Dermis microvascular lymphatic vessel endothelial cell (primary cell): ENCODE results near the gene ZNF683. TPM values are rescaled to one million over a fixed set of nuclear protein-coding genes. Genes with fewer than 3 reads are reported as not detected.

Source experiments
- DNase-seq, 2 donors: peaks; one replicate each; pipeline versions ENCODE4 v3.0.0 to v3.0.0-alpha.2; 2010; ENCODE audit warnings: low read depth in 2 of 2
- total RNA-seq: library from RNA; depleted of rRNA; stranded (reverse); fragments of >200 nt; gene quantifications from 2 replicates; pipeline ENCODE4 v1.2.1, GENCODE V29; 2014

The ZNF683 gene
- total RNA-seq, 1 donor from 2014 or later = not detected

DNA sequence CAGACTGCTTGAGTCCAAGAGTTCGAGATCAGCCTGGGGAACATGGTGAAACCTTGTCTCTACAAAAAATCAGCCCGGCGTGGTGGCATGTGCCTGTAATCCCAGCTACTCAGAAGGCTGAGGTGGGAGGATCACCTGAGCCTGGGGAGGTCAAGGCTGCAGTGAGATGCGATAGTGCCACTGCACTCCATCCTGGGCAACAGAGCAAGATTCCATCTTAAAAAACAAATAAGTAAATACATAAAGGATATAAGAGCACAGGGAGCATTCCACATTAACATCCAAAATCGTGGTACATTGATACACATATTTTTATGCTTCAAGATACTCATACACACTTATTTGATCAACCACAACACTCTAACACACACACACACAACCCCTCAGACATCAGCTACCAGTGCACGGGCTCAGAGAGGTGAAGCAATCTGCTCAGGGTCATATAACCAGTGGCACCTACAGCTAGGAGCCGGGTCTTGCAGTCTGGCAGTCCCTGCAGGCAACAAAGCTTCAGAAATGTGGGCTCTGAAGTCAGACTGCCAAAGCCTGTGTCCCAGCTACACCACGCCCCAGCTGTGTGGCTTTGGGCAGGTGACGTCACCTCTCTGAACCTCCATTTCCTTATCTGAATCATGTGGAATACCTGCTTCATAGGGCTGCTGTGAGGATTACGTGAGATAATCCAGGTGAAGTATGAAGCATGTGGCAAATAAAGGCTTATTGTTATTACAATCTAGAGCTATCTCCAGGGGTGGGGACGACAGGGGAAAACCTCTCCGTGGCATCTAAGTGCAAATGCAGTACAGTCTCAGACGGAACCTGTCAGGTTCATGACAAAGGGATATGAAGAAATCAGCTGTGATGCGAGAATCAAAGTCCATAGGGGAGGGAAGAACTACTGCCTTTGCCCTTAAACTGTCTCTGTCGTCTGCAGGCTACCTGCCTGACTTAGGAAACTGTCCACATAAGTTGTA, 13.9 kb downstream of the ZNF683 start:
- DNase-seq = no peak

DNA sequence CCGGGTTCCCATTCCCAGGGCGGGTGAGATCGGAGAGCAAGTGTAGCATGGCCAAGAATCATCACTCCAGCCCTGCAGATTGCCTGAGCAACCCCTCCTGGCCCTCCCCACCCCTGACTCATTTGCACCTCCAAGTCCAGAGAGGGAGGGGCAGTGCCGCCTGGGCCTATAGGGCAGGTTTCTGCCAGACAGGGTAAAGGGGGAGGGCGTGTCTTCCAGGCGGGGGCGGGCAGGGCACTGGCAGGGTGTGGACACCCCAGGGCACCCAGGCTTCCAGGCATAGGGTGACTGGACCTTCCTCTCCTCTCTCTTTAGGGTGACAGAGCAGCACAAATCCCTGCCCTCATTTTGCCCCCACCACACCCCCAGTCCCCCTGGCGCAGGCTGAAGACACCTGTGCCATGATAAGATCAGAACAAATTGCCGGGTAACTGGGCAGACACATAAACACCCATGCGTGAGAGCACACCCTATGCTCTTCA, 15.4 kb downstream of the ZNF683 start:
- DNase-seq = no peak

DNA sequence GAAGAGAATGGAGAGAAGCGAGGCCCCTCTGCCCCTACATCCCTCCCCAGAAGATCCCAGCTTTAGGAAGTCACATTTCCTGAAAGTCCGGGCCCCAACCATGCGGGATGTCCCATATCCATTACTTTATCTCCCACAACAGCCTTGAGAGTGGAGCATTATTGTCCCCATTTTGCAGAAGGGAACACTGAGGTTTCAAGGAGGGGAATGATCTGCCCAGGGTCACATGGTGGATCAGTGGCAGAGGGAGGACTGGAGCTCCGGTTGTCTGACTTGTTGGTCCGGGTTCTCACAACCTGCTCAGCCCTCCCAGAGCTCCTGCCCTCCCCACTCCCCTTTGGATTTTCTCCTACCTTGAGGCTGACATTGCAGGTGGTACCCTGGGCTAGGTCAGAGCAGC, 16.4 kb downstream of the ZNF683 start:
- DNase-seq = no peak

DNA sequence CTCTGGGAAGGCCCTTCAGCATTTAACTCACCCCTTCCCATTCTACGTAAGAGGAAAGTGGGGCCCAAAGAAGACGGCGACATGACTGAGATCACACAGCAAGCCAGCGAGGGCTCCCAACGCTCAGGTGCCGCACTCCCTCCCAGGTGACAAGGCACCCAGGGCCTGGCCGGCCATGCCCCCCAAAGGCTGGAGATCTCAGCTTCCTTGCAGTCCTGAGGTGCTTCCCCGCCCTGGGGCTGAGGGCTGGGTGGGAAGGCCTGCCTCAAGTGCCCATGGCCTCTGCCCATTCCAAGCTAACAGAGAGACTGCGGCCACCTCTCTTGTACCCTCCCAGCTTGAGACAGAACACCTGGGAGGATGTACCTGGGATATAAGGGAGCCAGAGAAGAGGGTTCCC, 17.6 kb downstream of the ZNF683 start:
- no peak for DNase-seq

DNA sequence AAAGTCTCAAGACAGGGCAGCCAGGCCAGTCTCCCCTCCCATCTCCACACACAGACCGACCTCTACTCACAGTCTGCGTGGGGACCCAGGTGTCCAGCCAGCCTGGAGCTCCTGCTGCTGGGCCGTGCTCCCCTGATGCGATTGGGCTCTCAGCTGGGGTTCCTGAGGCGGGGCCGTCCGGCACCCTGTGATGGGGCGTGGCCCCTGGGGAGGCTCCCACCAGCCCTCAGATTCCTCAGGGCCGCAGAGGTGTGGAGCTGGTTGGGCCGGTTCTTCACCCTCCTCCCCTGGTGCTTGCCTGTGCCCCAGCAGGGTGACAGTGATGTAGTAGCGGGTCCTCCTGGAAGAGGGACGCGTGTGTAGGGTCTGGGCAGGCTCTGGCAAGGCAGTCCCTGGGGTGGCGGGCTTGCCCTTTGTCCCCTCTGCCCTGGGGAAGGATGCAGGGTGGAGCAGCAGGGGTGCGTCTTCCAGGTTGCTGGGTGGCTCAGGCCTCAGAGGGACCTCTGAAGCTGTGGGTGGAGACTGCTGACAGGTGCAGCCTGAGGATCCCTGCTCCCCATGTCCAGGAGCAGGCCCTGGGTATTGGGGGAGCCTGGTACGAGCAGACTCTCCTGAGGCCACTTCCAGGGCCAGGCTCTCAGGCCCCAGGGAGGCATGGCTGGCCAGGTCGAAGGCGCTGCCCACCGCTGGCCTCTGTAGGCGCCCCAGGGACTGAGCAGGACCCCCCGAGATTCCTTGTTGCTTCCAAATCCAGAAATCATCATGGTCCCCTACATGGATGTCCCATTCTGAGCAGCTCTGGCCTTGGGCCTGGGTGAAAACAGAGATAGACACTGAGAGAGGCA, 18.4 kb downstream of the ZNF683 start, which contains the start of gene CRYBG2:
Gene CRYBG2, minus strand, starts transcription at position 155 of the 845 bp plus-strand sequence. CDS start 7,473 bp downstream, outside the sequence.
- no peak for DNase-seq

DNA sequence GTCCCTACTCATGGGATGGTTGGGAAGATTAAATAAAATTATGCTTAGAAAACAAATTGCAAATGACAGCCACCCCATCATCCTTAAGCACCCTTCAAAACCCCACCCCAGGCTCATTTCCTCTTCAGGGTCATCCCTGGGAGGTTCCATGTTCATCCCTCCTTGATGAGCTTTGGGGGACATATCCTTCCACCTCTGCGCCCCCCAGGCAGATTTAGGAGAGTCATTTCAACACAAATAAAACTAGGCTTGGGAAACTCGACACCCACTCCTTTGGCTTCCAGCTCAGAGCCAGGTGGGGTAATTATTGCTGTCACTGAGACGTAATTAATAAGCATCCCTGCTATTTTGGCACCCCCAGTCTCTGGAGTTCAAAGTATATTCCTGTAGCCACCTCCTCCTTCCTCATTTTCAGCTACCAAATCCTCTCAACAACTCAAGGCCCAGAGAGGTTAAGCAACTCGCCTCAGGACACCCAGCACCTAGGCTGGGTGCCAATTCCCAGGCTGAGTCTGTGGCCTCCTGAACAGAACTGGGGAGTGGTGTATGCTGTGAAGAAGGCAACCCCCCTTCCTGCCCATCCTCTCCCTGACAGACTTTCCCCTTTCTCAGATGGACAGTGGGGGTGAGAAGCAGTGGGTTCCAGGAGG, 19.2 kb downstream of the ZNF683 start:
- DNase-seq = no peak

DNA sequence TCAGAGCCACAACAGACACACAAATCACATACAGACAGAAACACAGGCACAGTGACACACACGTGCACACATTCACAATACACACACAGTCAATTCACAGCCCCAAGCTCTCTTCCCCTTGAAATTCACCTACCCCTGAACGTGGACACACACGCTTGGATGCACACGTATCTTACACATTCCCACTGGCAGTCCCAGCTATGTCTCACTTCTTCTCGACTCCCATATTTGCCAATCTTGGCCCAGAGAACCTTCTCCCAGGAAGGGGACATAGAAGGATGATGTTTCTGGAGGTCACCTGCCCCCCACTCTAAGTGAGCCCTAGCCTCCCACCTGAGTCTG, 20.2 kb downstream of the ZNF683 start:
- DNase-seq = no peak

DNA sequence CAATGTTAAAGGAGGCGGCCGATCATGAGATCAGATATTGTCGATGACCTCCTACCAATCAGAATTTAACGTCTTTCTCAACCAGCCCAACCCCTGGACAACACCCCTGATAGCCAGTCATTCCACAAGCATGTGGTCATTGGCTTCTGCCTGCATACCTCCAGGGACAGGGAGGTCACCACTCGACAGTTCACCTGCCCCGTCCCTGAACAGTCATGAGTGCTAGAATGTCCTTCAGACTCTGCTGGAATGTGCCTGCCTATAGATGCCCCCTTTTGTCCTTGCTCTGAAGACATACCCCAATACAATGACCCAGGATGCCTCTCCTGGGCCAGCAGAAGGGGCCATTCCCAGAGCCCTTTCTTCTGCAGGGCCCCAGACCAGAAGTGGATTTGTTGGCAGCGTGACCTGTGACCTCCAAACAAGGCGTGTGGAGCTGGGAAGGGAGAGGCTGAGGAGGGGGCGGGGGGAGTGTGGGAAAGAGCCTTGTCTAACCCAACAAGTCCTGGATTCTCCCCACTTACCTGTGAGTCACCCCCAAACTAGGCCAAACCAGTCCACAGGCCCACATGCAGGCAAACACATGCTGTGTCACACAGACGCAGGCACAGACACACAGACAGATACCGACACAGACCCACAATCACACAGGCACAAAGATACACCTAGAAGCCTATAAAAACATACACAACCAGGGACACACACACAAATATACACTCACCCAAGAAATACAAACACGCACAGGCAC, 20.8 kb downstream of the ZNF683 start:
- peak in 1 of 2 donors; percentile 21 for DNase-seq

DNA sequence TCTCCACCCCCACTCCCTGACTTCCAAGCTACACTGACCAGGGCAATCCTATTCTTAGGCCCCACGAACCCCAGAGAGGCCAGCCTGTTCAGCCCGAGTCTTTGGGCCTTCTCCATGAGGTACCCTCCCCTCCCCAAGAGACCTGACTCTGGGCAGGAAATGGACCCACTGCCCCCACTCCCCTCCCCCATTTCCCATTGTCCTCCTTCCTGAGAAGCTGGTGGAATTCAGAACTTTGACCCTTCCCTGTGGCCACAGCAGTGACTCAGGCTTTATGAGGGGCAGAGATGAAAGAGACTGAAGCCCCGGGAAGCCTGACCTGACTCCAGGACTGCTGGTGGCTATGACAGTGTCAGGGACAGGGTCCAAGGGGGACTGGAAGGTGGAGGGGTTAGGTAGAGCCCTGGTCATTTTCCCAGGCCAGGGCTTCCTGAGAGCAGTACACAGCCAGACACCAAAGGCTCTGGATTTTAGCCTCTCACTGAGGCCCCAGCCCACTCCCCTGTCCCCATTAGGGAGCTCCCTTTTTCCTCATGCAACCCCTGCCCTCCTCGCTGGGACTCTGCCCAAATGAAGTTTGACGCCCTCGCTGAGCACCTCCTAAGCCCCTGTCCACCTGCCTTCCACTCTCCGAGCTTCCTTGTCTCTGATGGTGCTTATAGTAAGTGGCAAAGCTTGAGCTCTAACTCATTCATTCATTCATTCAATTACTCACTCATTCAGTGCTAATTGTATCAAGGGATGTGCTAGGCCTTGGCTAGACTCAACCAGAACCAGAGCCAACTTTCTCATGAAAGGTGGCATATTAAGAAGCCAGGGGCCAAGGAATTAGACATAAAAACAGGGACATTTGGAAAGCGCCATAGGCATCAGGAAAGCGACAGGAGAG, 21.6 kb downstream of the ZNF683 start:
- DNase-seq = peak; percentile 81 to 82

DNA sequence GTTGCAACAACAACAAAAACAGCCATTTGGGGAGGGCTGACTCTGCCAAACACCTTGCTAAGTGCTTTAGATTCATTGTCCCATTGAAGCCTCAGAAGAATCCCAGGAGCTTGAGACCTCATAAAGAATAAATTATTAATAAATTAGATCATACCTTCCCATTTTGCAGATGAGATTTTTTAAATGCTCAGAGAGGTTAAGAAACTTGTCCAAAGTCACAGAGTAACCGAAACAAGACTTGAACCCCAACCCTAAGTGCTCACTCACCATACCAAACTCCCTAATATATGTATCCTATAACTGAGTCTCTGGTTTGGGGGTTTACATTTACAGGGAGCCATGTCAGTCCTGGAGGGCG, 22.2 kb downstream of the ZNF683 start:
- no peak for DNase-seq

DNA sequence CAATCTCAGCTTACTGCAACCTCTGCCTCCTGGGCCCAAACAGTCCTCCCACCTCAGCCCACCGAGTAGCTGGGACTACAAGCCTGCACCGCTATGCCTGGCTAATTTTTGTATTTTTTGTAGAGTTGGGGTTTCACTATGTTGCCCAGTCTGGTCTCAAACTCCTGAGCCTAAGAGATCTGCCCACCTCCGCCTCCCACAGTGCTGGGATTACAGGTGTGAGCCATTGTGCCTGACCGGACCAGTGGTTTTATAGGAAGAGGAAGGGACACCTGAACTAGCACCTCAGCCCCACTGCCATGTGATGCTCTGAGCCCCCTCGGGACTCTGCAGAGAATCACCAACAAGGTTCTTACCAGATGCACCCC, 22.7 kb downstream of the ZNF683 start:
- no peak for DNase-seq

DNA sequence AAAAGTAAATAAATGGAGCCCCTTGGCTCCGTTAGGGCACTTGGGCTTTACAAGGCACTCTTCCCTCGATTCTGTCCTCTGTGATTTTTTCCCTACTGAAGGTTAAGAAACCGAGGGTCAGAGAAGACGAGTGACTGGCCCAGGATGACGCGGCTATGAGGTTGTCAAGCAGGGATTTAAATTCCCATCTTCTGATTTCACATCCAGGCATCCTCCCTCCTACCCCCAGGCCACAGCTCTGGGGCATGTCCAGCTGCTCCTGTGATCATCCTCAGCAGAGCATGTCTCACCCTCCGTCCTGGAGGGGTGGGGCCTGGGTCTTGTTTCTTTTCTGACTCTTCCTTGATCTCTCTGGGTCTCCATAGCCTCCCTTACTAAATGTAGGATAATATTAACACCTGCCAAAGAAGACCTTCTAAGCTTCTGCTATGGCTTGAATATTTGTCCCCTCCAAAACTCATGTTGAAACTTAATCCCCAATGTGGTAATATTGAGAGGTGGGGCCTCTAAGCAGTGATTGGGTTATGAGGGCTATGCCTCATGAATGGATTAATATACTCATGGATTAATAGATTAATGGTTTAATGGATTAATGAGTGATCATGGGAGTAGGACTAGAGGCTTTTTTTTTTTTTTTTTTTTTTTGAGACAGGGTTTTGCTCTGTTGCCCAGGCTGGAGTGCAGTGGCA, 23.2 kb downstream of the ZNF683 start:
- no peak for DNase-seq

DNA sequence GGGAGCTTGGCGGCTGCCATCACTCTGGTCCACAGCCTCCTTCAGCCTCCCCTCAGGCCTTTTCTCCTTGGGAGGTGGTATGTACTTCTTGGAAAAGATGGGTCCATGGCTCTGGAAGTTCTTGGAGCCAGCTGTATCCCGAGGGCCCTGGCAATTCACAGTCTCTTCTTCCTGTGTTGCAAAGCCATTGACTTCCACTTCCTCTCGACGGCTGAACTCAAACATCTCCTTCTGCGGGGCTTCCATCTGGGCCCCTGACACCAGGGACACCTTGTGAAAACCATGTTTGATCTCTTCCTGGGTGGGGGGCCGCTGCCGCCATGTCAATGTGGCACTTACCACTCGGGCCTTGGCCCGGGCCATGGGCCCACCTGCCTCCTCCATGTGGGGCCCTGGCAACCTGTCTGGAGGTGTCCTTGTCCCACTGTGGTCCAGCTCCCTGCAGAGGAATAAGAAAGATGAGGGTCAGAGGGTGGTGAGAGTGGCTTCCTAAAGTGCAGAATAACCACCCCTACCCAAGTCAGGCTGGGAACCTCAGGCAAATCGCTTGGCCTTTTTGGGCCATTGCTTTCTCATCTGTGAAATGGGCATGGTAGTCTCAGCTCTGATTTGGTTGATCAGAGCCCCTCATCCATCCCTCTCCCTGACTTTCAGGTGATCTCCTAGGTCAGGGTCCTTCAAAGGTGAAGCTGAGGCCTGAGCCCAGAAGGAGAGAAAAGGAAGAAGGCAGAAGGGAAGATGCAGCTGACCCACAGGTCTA, 26.1 kb downstream of the ZNF683 start:
- DNase-seq = no peak

DNA sequence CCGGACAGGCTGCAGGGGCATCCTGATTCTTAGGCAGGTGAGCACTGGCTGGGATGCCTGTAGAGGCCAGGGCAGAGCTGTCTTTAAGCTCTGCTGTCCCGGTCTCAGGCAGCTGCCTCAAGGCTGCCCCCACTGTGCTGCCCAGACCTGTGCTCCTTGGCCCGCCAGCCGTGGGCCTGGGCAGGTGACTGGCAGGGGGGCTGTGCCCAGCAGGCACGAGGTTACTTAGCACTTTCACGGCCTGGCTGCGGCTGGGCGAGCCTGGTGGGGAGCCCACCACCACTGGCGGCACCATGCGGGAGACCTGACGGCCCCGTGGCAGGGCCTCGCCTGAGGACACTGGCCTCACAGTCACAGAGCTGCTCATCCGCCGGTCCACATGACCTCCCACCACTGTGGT, 26.8 kb downstream of the ZNF683 start:
- no peak for DNase-seq

DNA sequence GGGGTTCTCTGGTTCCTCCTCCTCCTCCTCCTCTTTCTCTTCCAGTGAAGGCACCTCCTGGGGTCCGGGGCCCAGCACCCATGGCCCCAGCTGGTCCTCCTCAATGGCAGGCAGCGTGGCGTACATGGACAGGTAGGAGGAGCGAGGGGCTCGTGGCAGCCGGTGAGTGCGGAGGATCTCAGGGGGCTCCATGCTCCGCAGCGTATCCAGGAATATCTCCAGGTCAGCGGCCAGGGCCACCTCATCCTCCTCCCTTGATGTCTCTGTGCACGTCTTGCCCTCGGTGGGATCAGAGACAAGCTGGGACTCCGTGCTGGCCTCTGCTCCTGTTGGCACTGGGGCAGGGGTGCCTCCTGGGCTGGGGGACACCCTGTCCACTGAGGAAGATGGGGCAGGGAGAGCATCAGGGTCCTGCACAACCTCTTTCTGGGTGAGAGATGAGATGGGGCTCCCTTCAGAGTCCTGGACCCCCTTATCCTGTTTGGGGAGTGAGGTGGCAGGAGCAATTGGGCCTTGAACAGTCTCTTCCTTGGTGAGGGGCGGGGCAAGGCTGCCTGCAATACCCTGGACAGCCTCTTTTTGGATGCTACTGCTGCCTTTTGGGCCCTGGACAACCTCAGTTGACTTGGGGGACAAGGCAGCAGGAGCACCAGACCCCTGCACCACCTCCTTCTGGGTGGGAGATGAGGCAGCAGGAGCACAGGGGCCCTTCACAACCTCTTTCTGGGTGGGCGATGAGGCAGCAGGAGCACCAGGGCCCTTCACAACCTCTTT, 28.2 kb downstream of the ZNF683 start:
- no peak for DNase-seq

DNA sequence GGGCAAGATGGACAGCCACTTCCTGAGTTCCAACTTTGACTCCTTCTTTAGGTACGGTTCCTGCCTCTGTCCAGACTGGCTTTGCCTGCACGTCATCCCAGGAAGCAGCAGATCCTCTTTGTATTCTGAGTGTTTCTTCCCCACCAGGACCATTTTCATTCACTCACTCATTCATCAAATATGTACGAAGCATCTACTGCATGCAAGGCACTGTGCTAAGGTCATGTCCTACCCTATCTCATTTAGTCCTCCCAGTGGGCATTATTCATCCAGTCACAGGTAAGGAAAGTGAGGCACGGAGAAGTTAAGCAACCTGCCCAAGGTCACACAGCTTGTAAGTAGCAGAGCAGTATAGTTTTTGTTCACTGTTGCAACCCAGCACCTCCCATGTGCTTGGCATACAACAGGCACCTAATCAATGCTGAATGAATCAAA, 32.5 kb downstream of the ZNF683 start:
- no peak for DNase-seq

DNA sequence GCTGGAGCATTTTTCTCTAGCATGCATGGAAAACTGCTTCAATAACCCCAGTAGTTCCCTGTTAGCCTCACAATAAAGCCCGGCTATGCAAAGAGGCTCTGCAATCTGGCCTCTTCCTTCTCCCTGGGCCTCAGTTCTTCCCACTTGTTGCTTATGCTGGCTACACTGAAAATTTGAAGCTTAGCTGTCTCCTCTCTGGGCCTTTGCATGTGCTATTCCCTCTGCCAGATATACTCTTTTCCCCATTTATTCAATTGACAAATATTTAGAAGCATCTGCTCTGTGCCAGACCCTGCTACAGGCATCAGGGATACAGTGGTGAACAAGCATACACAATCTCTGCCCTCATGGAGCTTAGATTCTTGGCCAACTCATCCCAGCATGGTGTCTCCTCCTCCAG, 33.9 kb downstream of the ZNF683 start:
- no peak for DNase-seq

DNA sequence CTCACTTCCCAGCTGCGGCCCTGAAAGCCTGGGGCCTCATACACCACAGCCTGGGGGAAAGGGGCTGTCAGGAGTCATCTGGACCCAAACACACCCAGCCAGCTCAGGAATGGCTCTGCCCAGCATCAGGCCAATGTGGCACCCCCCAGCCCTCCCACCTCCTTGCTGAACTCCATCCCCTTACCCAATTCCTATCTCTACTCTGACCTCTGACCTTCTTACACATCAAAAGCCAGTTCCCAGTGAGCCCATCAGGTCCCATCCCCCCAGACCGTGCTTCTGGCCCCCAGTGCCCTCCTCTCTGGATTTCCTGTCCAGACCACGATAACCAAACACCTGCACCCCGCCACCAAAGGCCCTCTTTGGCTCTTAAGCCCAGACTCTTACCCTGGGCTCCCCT, 34.9 kb downstream of the ZNF683 start:
- DNase-seq = no peak
